HG03045 (cell line): ENCODE results near the gene CASP4.
"Not testable (repeated sequence)": the region's sequence is repeated elsewhere in the genome, so short reads cannot be mapped to it uniquely, and the experiment has no call there.

ENCODE experiments used
- ATAC-seq: cut with Tn5 transposase; IDR thresholded peaks from one replicate; pipeline ENCODE4 v1.9.1; 2021; ENCODE audit warnings: mild to moderate bottlenecking, moderate library complexity; ENCODE audit not compliant: unreplicated experiment

CASP4 gene

GRCh38 chr11:104968355-104968855 is at the start of gene CASP4:
CASP4 (minus strand) TSS chr11:104968574; CDS start chr11:104968525, 49 bp downstream.
- ATAC-seq: peak; percentile 84

- no peak for ATAC-seq
Measured at GRCh38 chr11:105007463-105007862, 39.1 kb upstream of the CASP4 start.

- ATAC-seq: no peak
Measured at GRCh38 chr11:105005451-105005845, 37.1 kb upstream of the CASP4 start.

- ATAC-seq: no peak
Measured at GRCh38 chr11:105004021-105004420, 35.6 kb upstream of the CASP4 start.

- ATAC-seq: no peak
Measured at GRCh38 chr11:105003151-105003550, 34.8 kb upstream of the CASP4 start.

GRCh38 chr11:105000797-105001196 is 32.4 kb upstream of the CASP4 start:
- peak; percentile 67 for ATAC-seq

- ATAC-seq: no peak
Measured at GRCh38 chr11:105000167-105000566, 31.8 kb upstream of the CASP4 start.

GRCh38 chr11:104999721-105000120 is 31.3 kb upstream of the CASP4 start:
- no peak for ATAC-seq

GRCh38 chr11:104997288-104997687 is 28.9 kb upstream of the CASP4 start:
- ATAC-seq: no peak

GRCh38 chr11:104995001-104995408 is 26.6 kb upstream of the CASP4 start:
- ATAC-seq: no peak

GRCh38 chr11:104992781-104993180 is 24.4 kb upstream of the CASP4 start:
- no peak for ATAC-seq

GRCh38 chr11:104991994-104992393 is 23.6 kb upstream of the CASP4 start:
- ATAC-seq: no peak

- no peak for ATAC-seq
Measured at GRCh38 chr11:104984808-104985207, 16.4 kb upstream of the CASP4 start.

GRCh38 chr11:104979839-104980238 is 11.5 kb upstream of the CASP4 start:
- no peak for ATAC-seq

GRCh38 chr11:104973616-104974015 is 5.2 kb upstream of the CASP4 start:
- ATAC-seq: no peak

- not testable (repeated sequence) for ATAC-seq
Measured at GRCh38 chr11:104972924-104973323, 4.5 kb upstream of the CASP4 start.

- ATAC-seq: no peak
Measured at GRCh38 chr11:104970756-104971155, 2.4 kb upstream of the CASP4 start.

GRCh38 chr11:104968856-104969776 is 742 bp upstream of the CASP4 start:
- ATAC-seq: no peak

GRCh38 chr11:104967534-104968354 is 630 bp downstream of the CASP4 start:
- ATAC-seq: no peak

GRCh38 chr11:104965735-104966134 is 2.6 kb downstream of the CASP4 start:
- no peak for ATAC-seq

- no peak for ATAC-seq
Measured at GRCh38 chr11:104964247-104964646, 4.1 kb downstream of the CASP4 start.

- no peak for ATAC-seq
Measured at GRCh38 chr11:104962852-104963251, 5.5 kb downstream of the CASP4 start.
